ENCODE measurements around the gene GSG1L. TPM values are rescaled to one million over a fixed set of nuclear protein-coding genes. Genes with fewer than 3 reads are reported as not detected.
"Not testable (repeated sequence)": the region's sequence is repeated elsewhere in the genome, so short reads cannot be mapped to it uniquely, and the experiment has no call there.

The GSG1L gene
- total RNA-seq, 2 experiments from 2014 or later: not detected

GRCh38 chr16:27880287-27880686, 183.2 kb downstream of the GSG1L start:
- POLR2A ChIA-PET: no interaction called here
- no peak for ATAC-seq (ENCODE audit: low read depth)
- DNase-seq: no peak
- Mint-ChIP-seq H3K4me3 (no peak overlapping the region), H3K36me3 (peaks cover 1% of the 10 kb centered on the region), H3K27ac (no peak overlapping the region), H3K9me3 (peaks cover 10% of the 10 kb centered on the region), H3K27me3 (peaks cover 1% of the 10 kb centered on the region), H3K4me1 (no peaks in the 10 kb centered on the region)

- peaks cover 1% of the 10 kb centered on the region for H3K36me3 Mint-ChIP-seq
- DNase-seq: no peak
- peaks cover 1% of the 10 kb centered on the region for H3K27me3 Mint-ChIP-seq
- POLR2A ChIA-PET: no interaction called here
- H3K27ac Mint-ChIP-seq: no peak overlapping the region
- H3K4me3 Mint-ChIP-seq: no peak overlapping the region
- no peak for ATAC-seq (ENCODE audit: low read depth)
- H3K9me3 Mint-ChIP-seq: peaks cover 10% of the 10 kb centered on the region
- no peaks in the 10 kb centered on the region for H3K4me1 Mint-ChIP-seq
Measured at GRCh38 chr16:27879601-27880247, 183.8 kb downstream of the GSG1L start.

GRCh38 chr16:27872627-27873026, 190.9 kb downstream of the GSG1L start:
- H3K4me1 Mint-ChIP-seq; POLR2A ChIA-PET; H3K4me3 Mint-ChIP-seq; H3K36me3 Mint-ChIP-seq; H3K27ac Mint-ChIP-seq; DNase-seq; H3K27me3 Mint-ChIP-seq; H3K9me3 Mint-ChIP-seq; ATAC-seq (ENCODE audit: low read depth): not testable (repeated sequence)

GRCh38 chr16:27870116-27870798, 193.3 kb downstream of the GSG1L start:
- DNase-seq: no peak
- ATAC-seq (ENCODE audit: low read depth): no peak
- Mint-ChIP-seq H3K36me3 (no peaks in the 10 kb centered on the region), H3K4me1 (peaks cover 5% of the 10 kb centered on the region), H3K9me3 (peaks cover 5% of the 10 kb centered on the region), H3K4me3 (no peak overlapping the region), H3K27me3 (no peaks in the 10 kb centered on the region), H3K27ac (no peak overlapping the region)
- POLR2A ChIA-PET: no interaction called here

GRCh38 chr16:27869411-27869810, 194.1 kb downstream of the GSG1L start:
- no peaks in the 10 kb centered on the region for H3K36me3 Mint-ChIP-seq
- H3K27ac Mint-ChIP-seq: no peak overlapping the region
- POLR2A ChIA-PET: no interaction called here
- H3K9me3 Mint-ChIP-seq: peaks cover 4% of the 10 kb centered on the region
- ATAC-seq (ENCODE audit: low read depth): no peak
- no peaks in the 10 kb centered on the region for H3K27me3 Mint-ChIP-seq
- no peak overlapping the region for H3K4me3 Mint-ChIP-seq
- no peak for DNase-seq
- H3K4me1 Mint-ChIP-seq: peaks cover 5% of the 10 kb centered on the region

- Mint-ChIP-seq H3K4me3 (no peak overlapping the region), H3K27me3 (no peaks in the 10 kb centered on the region), H3K9me3 (peaks cover 6% of the 10 kb centered on the region), H3K36me3 (no peaks in the 10 kb centered on the region), H3K27ac (no peak overlapping the region), H3K4me1 (peaks cover 5% of the 10 kb centered on the region)
- DNase-seq (no peak), ATAC-seq (ENCODE audit: low read depth) (no peak)
- POLR2A ChIA-PET: no interaction called here
Measured at GRCh38 chr16:27868180-27868579, 195.3 kb downstream of the GSG1L start.

- Mint-ChIP-seq H3K9me3 (peaks cover 7% of the 10 kb centered on the region), H3K36me3 (no peaks in the 10 kb centered on the region), H3K4me1 (peaks cover 5% of the 10 kb centered on the region), H3K27me3 (no peaks in the 10 kb centered on the region), H3K4me3 (no peak overlapping the region), H3K27ac (no peak overlapping the region)
- DNase-seq: peak; percentile 78
- ATAC-seq (ENCODE audit: low read depth): peak; percentile 79
- POLR2A ChIA-PET: no interaction called here
Measured at GRCh38 chr16:27867122-27868110, 196.1 kb downstream of the GSG1L start.

GRCh38 chr16:27863377-27863776, 200.1 kb downstream of the GSG1L start:
- Mint-ChIP-seq H3K27ac (no peak overlapping the region), H3K27me3 (no peaks in the 10 kb centered on the region), H3K36me3 (no peaks in the 10 kb centered on the region), H3K4me1 (peaks cover 5% of the 10 kb centered on the region), H3K4me3 (no peak overlapping the region), H3K9me3 (peaks cover 7% of the 10 kb centered on the region)
- DNase-seq: no peak
- POLR2A ChIA-PET: no interaction called here
- ATAC-seq (ENCODE audit: low read depth): no peak

GRCh38 chr16:27862953-27863352, 200.6 kb downstream of the GSG1L start:
- no peak overlapping the region for H3K4me3 Mint-ChIP-seq
- DNase-seq (no peak), ATAC-seq (ENCODE audit: low read depth) (no peak)
- H3K27ac Mint-ChIP-seq: no peak overlapping the region
- H3K4me1 Mint-ChIP-seq: peaks cover 5% of the 10 kb centered on the region
- POLR2A ChIA-PET: no interaction called here
- H3K36me3 Mint-ChIP-seq: no peaks in the 10 kb centered on the region
- no peaks in the 10 kb centered on the region for H3K27me3 Mint-ChIP-seq
- peaks cover 7% of the 10 kb centered on the region for H3K9me3 Mint-ChIP-seq

GRCh38 chr16:27860091-27860490, 203.4 kb downstream of the GSG1L start:
- H3K4me1 Mint-ChIP-seq: no peaks in the 10 kb centered on the region
- POLR2A ChIA-PET: no interaction called here
- no peak for ATAC-seq (ENCODE audit: low read depth)
- no peak overlapping the region for H3K27ac Mint-ChIP-seq
- no peaks in the 10 kb centered on the region for H3K36me3 Mint-ChIP-seq
- H3K9me3 Mint-ChIP-seq: peaks cover 7% of the 10 kb centered on the region
- DNase-seq: no peak
- no peaks in the 10 kb centered on the region for H3K27me3 Mint-ChIP-seq
- H3K4me3 Mint-ChIP-seq: no peak overlapping the region

- no peak overlapping the region for H3K27ac Mint-ChIP-seq
- H3K4me1 Mint-ChIP-seq: no peaks in the 10 kb centered on the region
- no peak overlapping the region for H3K4me3 Mint-ChIP-seq
- ATAC-seq (ENCODE audit: low read depth) (no peak), DNase-seq (no peak)
- no peaks in the 10 kb centered on the region for H3K36me3 Mint-ChIP-seq
- POLR2A ChIA-PET: interaction anchor here (0.5 kb wide), 1 partner anchor 55 kb away, joined by 5 read pairs; no protein-coding TSS in a partner anchor
- no peaks in the 10 kb centered on the region for H3K27me3 Mint-ChIP-seq
- peaks cover 6% of the 10 kb centered on the region for H3K9me3 Mint-ChIP-seq
Measured at GRCh38 chr16:27859020-27859419, 204.5 kb downstream of the GSG1L start.

GRCh38 chr16:27853651-27854050, 209.9 kb downstream of the GSG1L start:
- H3K36me3 Mint-ChIP-seq: no peaks in the 10 kb centered on the region
- POLR2A ChIA-PET: no interaction called here
- H3K4me1 Mint-ChIP-seq: no peaks in the 10 kb centered on the region
- no peak for DNase-seq
- H3K4me3 Mint-ChIP-seq: no peak overlapping the region
- ATAC-seq (ENCODE audit: low read depth): no peak
- peaks cover 27% of the 10 kb centered on the region for H3K27me3 Mint-ChIP-seq
- H3K9me3 Mint-ChIP-seq: no peaks in the 10 kb centered on the region
- no peak overlapping the region for H3K27ac Mint-ChIP-seq

- Mint-ChIP-seq H3K36me3 (no peaks in the 10 kb centered on the region), H3K27me3 (peaks cover 27% of the 10 kb centered on the region), H3K9me3 (no peaks in the 10 kb centered on the region), H3K4me3 (no peak overlapping the region), H3K27ac (no peak overlapping the region), H3K4me1 (no peaks in the 10 kb centered on the region)
- POLR2A ChIA-PET: no interaction called here
- ATAC-seq (ENCODE audit: low read depth) (no peak), DNase-seq (no peak)
Measured at GRCh38 chr16:27853101-27853500, 210.4 kb downstream of the GSG1L start.
